ENCODE measurements around the gene PAFAH1B1. TPM values are rescaled to one million over a fixed set of nuclear protein-coding genes. Genes with fewer than 3 reads are reported as not detected.

The PAFAH1B1 gene
- total and polyA plus RNA-seq, 2 donors (not counting 3 experiments of a cell fraction or from before 2014, with no cell fraction given), result 46.5 to 158 TPM

- Histone ChIP-seq H3K4me3 (replicated peaks in 1 of 3; ENCODE audit: insufficient read depth in 1 of 3, low read depth in 1 of 3, low read length in 3 of 3) (no peak overlapping the region), H3K79me2 (ENCODE audit: control insufficient read depth, insufficient read depth, low read length) (peaks cover 49% of the 10 kb centered on the region), H3K27me3 (ENCODE audit: control insufficient read depth in 2 of 2, insufficient read depth in 2 of 2, low read length in 2 of 2) (no peaks in the 10 kb centered on the region), H3K27ac (ENCODE audit: insufficient read depth, low read depth, low read length) (no peak overlapping the region), H4K20me1 (replicated peaks; ENCODE audit: control insufficient read depth, extremely low read depth, insufficient read depth, low read length) (no peaks in the 10 kb centered on the region), H3K9me3 (replicated peaks; ENCODE audit: control insufficient read depth, insufficient read depth, low read length) (no peaks in the 10 kb centered on the region), H3K4me2 (ENCODE audit: insufficient read depth, low read length) (no peak overlapping the region), H3K4me1 (ENCODE audit: control insufficient read depth, extremely low read depth, insufficient read depth, low read length) (peaks cover under 1% of the 10 kb centered on the region), H3K36me3 (ENCODE audit: control insufficient read depth in 2 of 2, extremely low read depth in 1 of 2, insufficient read depth in 2 of 2, low read length in 2 of 2) (peaks cover 2 to 17% of the 10 kb centered on the region in 2 experiments), H3K9ac (replicated peaks; ENCODE audit: extremely low read depth, insufficient read depth, low read length) (no peak overlapping the region), H2AFZ (ENCODE audit: low read depth, low read length) (no peak overlapping the region), H3K9me1 (replicated peaks; ENCODE audit: control insufficient read depth, extremely low read depth, insufficient read depth, low read length) (no peaks in the 10 kb centered on the region)
- CTCF ChIA-PET, result no interaction called here
- intact Hi-C loops (cut with micrococcal nuclease), result no loop called here
- dilution Hi-C loops (cut with MboI; ENCODE audit: extremely low pct_ligation_motif_present, low sequenced_read_pairs), result no loop called here
- POLR2A ChIA-PET, result no interaction called here
- TF ChIP-seq JUN (IDR thresholded peaks at IDR 0.05; ENCODE audit: borderline replicate concordance, insufficient read depth, insufficient read length, low read depth) (no peak), EZH2 (IDR thresholded peaks at IDR 0.05; ENCODE audit: borderline replicate concordance, low read depth, low read length, severe bottlenecking) (no peak), POLR2AphosphoS5 (IDR thresholded peaks at IDR 0.05; ENCODE audit: insufficient read depth, low read depth, low read length) (no peak), MAX (IDR thresholded peaks at IDR 0.05; ENCODE audit: insufficient read depth, insufficient read length) (no peak), CTCF (IDR thresholded peaks at IDR 0.05; ENCODE audit: extremely low read depth in 1 of 2, insufficient read depth in 1 of 2, low read depth in 1 of 2, low read length in 2 of 2) (no peak), POLR2A (IDR thresholded peaks at IDR 0.05; ENCODE audit: low read depth, low read length) (no peak), MYC (IDR thresholded peaks at IDR 0.05; ENCODE audit: low read depth, low read length) (no peak), GATA2 (IDR thresholded peaks at IDR 0.05; ENCODE audit: insufficient read depth, insufficient read length, low read depth, low read length) (no peak), FOS (IDR thresholded peaks at IDR 0.05; ENCODE audit: borderline replicate concordance, insufficient read depth, low read length) (no peak)
- no peak for FAIRE-seq
- no peak for DNase-seq (ENCODE audit: low read depth, low spot score)
- BruUV-seq (replicated peaks), result no TSS peak
Observed at GRCh38 chr17:2704031-2704889, 110.8 kb downstream of the PAFAH1B1 start.
